Nephron progenitor cell (in vitro differentiated cells): ENCODE results near the gene CCDC187.
"Not testable (repeated sequence)": the region's sequence is repeated elsewhere in the genome, so short reads cannot be mapped to it uniquely, and the experiment has no call there.

Source experiments
- DNase-seq: peaks from one replicate; pipeline ENCODE4 v3.0.0; 2021
- H3K27ac Mint-ChIP-seq: 2 replicates; pipeline ENCODE4 v1.8.0; 2021; ENCODE audit warnings: mild to moderate bottlenecking, moderate library complexity, mixed read lengths
- H3K27me3 Mint-ChIP-seq: 2 replicates; pipeline ENCODE4 v1.8.0; 2021; ENCODE audit warnings: mild to moderate bottlenecking, low read depth, mixed read lengths; ENCODE audit not compliant: poor library complexity
- H3K36me3 Mint-ChIP-seq: 2 replicates; pipeline ENCODE4 v1.8.0; 2021; ENCODE audit warnings: low read depth, mixed read lengths
- H3K4me1 Mint-ChIP-seq: 2 replicates; pipeline ENCODE4 v1.8.0; 2021; ENCODE audit warnings: mixed read lengths
- H3K4me3 Mint-ChIP-seq: 2 replicates; pipeline ENCODE4 v1.8.0; 2021; ENCODE audit warnings: mild to moderate bottlenecking, moderate library complexity, mixed read lengths
- H3K9me3 Mint-ChIP-seq: 2 replicates; pipeline ENCODE4 v1.8.0; 2021; ENCODE audit warnings: mild to moderate bottlenecking, moderate library complexity, mixed read lengths
- CTCF ChIP-seq: fragments of 200-600 bp; sonication (generic); IDR thresholded peaks from 2 replicates; pipeline ENCODE4 v1.5.0; 2021; ENCODE audit warnings: antibody characterized with exemption

The CCDC187 gene

GRCh38 chr9:136323371-136323789 lies 19.5 kb upstream of the CCDC187 start:
- peaks cover 15% of the 10 kb centered on the region for H3K9me3 Mint-ChIP-seq
- TF ChIP-seq CTCF, result no peak
- DNase-seq, result no peak
- H3K4me3 Mint-ChIP-seq, result no peak overlapping the region
- peaks cover 12% of the 10 kb centered on the region for H3K27me3 Mint-ChIP-seq
- H3K4me1 Mint-ChIP-seq, result peaks cover 52% of the 10 kb centered on the region
- no peaks in the 10 kb centered on the region for H3K36me3 Mint-ChIP-seq
- H3K27ac Mint-ChIP-seq, result no peak overlapping the region

- DNase-seq, result no peak
- Mint-ChIP-seq H3K27ac (no peak overlapping the region), H3K36me3 (no peaks in the 10 kb centered on the region), H3K4me3 (no peak overlapping the region), H3K27me3 (peaks cover 12% of the 10 kb centered on the region), H3K4me1 (peaks cover 57% of the 10 kb centered on the region), H3K9me3 (peaks cover 15% of the 10 kb centered on the region)
- no peak for TF ChIP-seq CTCF
Measured at GRCh38 chr9:136322756-136323330, 18.9 kb upstream of the CCDC187 start.

GRCh38 chr9:136321561-136321960 lies 17.7 kb upstream of the CCDC187 start:
- Mint-ChIP-seq H3K36me3 (no peaks in the 10 kb centered on the region), H3K4me3 (no peak overlapping the region), H3K9me3 (peaks cover 17% of the 10 kb centered on the region), H3K27ac (no peak overlapping the region), H3K27me3 (peaks cover 12% of the 10 kb centered on the region), H3K4me1 (peaks cover 64% of the 10 kb centered on the region)
- no peak for TF ChIP-seq CTCF
- DNase-seq, result no peak

- not testable (repeated sequence) for H3K27ac Mint-ChIP-seq, H3K4me3 Mint-ChIP-seq, H3K36me3 Mint-ChIP-seq, DNase-seq
- peaks cover 58% of the 10 kb centered on the region for H3K4me1 Mint-ChIP-seq
- peaks cover 16% of the 10 kb centered on the region for H3K27me3 Mint-ChIP-seq
- peaks cover 23% of the 10 kb centered on the region for H3K9me3 Mint-ChIP-seq
Measured at GRCh38 chr9:136320972-136321371, 17.1 kb upstream of the CCDC187 start.

GRCh38 chr9:136319955-136320354 lies 16.1 kb upstream of the CCDC187 start:
- not testable (repeated sequence) for H3K27ac Mint-ChIP-seq, H3K4me3 Mint-ChIP-seq, DNase-seq, H3K36me3 Mint-ChIP-seq
- H3K9me3 Mint-ChIP-seq, result peaks cover 33% of the 10 kb centered on the region
- peaks cover 12% of the 10 kb centered on the region for H3K27me3 Mint-ChIP-seq
- H3K4me1 Mint-ChIP-seq, result peaks cover 48% of the 10 kb centered on the region

- H3K4me1 Mint-ChIP-seq, result peaks cover 46% of the 10 kb centered on the region
- DNase-seq, H3K36me3 Mint-ChIP-seq, H3K27ac Mint-ChIP-seq, H3K4me3 Mint-ChIP-seq: not testable (repeated sequence)
- H3K27me3 Mint-ChIP-seq, result peaks cover 12% of the 10 kb centered on the region
- peaks cover 41% of the 10 kb centered on the region for H3K9me3 Mint-ChIP-seq
Measured at GRCh38 chr9:136319244-136319643, 15.3 kb upstream of the CCDC187 start.

GRCh38 chr9:136318776-136319241 lies 14.9 kb upstream of the CCDC187 start:
- Mint-ChIP-seq H3K36me3 (peaks cover 7% of the 10 kb centered on the region), H3K4me3 (no peak overlapping the region), H3K4me1 (peaks cover 43% of the 10 kb centered on the region), H3K27ac (no peak overlapping the region), H3K9me3 (peaks cover 41% of the 10 kb centered on the region), H3K27me3 (peaks cover 12% of the 10 kb centered on the region)
- DNase-seq, result no peak
- no peak for TF ChIP-seq CTCF
